ENCODE data around the gene ABCC2.

DNA sequence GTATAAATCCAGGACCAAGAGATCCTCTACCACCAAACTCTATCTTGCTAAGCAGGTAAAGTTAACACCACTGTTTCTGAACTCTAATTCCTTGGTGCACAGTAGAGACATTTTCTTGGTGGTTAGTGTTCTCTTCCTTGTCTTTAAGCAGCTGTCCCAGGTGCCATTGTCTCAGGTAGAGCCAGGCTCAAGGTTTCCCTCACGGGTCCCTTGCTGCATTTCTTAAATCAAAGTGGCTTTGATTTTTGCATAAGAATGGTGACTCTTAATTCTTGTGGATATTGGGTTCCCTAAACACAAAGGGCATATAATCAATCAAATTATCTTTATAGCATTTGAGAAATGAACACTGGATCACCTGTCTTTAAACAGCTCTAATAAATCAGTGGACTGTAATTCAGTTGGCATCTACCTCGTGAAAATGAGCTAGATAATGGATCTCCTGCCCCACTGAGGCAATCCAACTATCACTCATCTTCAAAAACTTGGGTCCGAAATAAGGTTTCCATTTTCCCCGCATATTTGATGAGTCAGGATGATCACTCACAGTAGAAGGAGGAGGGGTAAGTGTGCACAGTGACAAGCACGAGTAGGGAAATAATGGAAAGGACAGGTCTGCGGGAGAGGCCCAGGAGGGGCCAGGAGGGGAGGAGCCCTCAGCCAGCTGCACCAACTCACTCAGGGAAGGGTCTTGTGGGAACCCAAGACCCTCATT, 2.4 kb downstream of the ABCC2 start:
- TF ChIP-seq, protein P1, sequence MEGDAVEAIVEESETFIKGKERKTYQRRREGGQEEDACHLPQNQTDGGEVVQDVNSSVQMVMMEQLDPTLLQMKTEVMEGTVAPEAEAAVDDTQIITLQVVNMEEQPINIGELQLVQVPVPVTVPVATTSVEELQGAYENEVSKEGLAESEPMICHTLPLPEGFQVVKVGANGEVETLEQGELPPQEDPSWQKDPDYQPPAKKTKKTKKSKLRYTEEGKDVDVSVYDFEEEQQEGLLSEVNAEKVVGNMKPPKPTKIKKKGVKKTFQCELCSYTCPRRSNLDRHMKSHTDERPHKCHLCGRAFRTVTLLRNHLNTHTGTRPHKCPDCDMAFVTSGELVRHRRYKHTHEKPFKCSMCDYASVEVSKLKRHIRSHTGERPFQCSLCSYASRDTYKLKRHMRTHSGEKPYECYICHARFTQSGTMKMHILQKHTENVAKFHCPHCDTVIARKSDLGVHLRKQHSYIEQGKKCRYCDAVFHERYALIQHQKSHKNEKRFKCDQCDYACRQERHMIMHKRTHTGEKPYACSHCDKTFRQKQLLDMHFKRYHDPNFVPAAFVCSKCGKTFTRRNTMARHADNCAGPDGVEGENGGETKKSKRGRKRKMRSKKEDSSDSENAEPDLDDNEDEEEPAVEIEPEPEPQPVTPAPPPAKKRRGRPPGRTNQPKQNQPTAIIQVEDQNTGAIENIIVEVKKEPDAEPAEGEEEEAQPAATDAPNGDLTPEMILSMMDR (IDR thresholded peaks at IDR 0.05) = no peak
- no peak for TF ChIP-seq ZFX (IDR thresholded peaks at IDR 0.05; ENCODE audit: borderline replicate concordance)

All from 22Rv1 (cell line).